HG02678 (cell line): ENCODE measurements around the gene SRXN1.
"Not testable (repeated sequence)": the region's sequence is repeated elsewhere in the genome, so short reads cannot be mapped to it uniquely, and the experiment has no call there.

ENCODE experiments used
- ATAC-seq: cut with Tn5 transposase; IDR thresholded peaks from one replicate; pipeline ENCODE4 v1.9.1; 2021; ENCODE audit warnings: mild to moderate bottlenecking, moderate library complexity; ENCODE audit not compliant: unreplicated experiment

SRXN1 gene

DNA sequence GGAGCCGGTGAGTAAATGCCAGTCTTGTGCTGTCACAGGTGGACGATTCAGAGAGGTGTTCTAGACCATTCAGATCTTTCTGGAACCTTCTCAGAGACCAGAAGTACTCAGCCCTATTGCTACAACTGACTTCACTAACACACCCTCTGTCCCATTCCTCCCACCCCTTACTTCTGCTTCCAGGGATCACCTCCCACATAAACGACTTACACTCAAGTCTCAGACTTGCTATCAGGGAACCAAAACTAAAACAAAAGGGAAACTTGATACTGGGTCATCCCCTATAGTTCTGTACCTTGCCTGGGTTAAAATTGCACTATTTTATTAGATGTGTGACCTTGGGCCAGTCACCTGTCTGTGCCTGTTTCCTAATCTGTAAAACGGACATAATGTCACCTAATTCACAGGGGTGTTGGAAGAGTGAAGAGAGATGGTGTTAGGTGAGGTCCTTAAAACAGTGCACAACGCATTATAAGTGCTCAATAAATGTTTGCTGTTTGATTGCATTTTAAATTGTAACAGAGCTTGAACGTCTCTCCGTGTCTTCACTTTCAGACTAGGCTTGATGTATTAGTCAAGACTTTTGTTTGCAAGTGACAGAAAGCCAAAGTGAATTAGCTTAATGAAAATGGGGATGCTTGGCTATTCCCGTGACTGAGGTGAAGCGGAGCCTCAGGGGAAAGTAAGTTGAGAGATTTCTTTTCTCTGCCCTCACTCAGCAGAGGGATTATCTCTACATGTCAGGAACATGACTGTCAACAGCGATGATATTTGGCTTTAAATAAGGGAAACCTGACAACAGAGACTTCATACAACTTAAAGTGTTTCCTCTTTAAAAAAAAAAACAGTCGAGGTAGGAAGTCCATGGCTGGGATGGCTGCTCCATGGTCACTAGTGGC is 3.0 kb upstream of the SRXN1 start:
- no peak for ATAC-seq

- ATAC-seq = no peak
Observed at GRCh38 chr20:654417-654750, 1.4 kb upstream of the SRXN1 start.

DNA sequence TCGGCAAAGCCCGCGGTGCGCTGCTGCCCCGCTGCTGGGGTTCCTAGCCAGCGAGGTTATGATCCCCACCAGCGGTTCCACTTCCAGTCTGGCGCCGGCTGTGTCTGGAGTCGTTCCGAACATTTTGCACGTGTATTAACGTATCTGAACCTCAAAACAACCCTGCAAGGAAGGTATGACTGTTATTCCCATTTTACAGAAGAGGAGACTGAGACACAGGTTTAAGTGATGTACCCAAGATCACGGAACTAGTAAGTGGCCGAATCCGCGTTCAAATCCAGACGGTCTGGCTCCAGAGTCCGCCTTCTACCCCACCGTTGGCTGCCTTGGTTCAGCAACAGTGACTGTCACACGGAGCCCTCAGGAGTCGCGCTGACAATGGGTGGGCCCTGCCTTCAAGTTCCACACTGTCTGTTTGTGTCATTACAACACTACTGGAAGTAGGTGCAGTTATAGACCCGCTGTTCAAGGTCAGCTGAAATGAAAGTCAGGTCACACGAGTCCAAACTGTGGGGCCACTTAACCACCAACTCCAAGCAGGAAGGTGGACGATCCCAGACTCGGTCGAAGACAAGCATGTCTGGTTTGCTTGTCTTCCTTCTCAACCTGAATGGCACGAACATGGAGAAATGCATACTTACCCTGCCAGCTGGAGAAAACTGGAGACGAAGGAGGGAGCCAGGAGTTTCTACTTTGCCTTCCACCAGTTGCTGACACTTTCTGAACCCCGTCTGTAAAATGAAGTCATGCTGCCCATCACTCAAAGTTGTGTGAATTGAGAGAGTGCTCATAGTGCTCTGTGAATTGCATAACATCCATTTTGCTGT is 803 bp upstream of the SRXN1 start:
- ATAC-seq = no peak

DNA sequence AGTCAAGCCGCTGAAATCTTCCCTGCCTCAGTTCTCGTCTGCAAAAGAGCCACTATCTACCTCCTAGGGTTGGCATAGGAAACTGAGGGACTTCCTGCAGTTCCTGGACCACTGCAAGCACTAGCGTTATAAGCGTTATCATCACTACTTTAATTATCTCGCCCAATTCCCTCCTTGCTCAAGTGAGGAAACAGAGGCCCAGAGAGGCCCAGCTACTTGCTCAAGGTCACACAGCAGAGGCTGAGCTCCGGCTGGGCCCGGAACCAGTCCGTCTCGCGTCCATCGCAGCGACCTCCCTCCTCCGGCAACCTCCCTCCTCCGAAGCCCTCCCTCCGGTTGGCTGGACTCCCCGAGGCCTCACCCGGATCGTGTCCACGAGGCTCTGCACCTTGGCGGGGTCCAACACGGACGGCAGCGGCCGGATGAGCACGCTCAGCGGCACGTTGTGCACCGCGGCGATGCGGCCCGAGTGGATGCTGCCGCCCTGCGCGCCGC is 338 bp downstream of the SRXN1 start:
- no peak for ATAC-seq

- ATAC-seq = no peak
Observed at GRCh38 chr20:651713-652614, 1.0 kb downstream of the SRXN1 start.

DNA sequence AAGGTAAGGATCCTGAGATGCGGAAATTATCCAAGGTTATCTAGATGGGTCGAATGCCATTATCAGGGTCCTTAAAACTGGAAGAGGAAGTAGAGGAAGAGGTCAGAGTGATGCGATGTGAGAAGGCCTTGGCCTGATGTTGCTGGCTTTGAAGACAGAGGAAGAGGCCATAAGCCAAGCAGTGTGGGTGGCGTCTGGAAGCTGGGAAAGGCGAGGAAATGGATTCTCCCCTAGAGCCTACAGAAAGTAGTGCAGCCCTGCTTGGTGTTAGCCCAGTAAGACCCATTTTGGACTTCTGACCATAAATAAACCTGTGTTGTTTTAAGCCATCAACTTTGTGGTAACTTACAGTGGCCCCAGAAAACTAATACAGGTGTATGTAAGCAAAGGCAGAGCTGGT is 2.0 kb downstream of the SRXN1 start:
- ATAC-seq = no peak

DNA sequence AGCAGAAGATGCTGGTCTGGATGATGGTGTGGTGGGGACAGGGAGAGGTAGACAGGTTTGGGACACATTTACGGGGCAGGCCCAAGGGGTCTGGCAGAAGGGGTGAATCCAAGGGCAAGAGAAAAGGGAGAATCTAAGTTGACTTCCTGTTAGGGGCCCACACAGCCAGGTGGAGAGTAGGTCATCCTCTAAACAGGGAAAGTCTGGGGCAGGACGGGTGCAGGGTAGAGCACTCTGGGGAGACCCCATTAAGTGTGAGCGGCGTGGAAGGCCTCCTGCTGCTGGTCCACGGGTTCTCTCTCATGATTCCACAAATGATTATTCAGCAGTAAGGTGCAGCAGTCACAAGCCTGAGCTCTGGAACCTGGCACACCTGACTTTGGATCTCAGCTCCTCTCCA is 2.7 kb downstream of the SRXN1 start:
- ATAC-seq = no peak

- no peak for ATAC-seq
Observed at GRCh38 chr20:647479-648019, 5.5 kb downstream of the SRXN1 start.

- no peak for ATAC-seq
Observed at GRCh38 chr20:646868-647233, 6.1 kb downstream of the SRXN1 start.

- no peak for ATAC-seq
Observed at GRCh38 chr20:646107-646867, 6.7 kb downstream of the SRXN1 start.

DNA sequence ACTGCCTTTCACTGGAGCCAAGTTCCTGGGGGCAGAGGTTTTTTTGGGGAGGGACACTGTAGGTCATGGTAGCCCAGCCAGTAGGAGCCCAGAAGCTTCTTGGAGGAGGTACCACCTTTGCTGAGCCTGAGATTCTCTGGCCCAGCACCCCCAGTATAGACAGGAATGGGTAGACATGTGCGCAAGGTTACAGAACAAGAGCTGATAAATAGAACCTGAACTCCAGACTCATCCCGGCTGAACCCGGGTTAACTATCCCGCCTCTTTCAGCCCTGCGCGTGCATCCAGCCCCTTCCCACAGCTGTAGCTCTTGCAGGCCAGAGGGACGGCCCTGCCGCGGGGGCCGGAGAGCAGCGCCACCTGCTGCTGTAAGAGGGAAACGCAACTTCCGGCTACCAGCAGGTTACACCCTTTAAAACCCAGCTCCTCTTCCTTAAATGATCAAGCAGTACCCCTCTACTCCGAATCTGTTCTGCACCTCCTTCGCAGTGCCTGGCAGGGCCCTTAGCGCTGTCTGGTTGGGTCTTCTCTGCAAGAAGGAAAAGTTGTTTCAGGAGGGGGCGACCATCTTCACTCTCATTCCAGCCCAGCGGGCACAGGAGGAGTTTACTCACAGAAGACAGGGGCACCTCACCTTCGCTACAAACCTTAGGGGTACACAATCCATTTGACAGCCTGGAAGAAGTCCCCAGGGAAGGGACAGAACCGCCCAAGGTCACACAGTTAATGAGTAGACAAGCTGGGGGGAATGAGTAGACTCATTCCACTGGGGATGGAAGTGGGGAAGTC is 7.5 kb downstream of the SRXN1 start:
- ATAC-seq = no peak

DNA sequence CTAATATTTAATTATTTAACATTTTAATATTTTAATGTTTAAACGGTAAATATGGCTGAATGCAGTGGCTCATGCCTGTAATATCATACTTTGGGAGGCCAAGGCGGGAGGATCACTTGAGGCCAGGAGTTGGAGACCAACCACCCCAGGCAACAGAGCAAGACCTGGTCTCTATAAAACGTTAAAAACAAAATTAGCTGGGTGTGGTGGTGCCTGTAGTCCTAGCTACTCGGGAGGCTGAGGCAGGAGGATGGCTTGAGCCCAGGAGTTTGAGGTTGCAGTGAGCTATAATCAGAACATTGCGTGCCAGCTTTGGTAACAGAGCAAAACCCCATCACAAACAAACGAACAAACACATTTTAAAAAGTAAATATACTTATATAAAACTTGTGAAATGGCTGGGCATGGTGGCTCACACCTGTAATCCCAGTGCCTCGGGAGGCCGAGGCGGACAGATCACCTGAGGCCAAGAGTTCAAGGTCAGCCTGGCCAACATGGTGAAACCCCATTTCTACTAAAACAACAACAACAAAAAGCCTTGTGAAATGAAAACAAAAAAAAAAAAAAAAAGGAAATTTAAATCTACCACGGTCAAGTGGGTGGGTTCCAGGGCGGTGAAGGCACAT is 8.2 kb downstream of the SRXN1 start:
- ATAC-seq = no peak

DNA sequence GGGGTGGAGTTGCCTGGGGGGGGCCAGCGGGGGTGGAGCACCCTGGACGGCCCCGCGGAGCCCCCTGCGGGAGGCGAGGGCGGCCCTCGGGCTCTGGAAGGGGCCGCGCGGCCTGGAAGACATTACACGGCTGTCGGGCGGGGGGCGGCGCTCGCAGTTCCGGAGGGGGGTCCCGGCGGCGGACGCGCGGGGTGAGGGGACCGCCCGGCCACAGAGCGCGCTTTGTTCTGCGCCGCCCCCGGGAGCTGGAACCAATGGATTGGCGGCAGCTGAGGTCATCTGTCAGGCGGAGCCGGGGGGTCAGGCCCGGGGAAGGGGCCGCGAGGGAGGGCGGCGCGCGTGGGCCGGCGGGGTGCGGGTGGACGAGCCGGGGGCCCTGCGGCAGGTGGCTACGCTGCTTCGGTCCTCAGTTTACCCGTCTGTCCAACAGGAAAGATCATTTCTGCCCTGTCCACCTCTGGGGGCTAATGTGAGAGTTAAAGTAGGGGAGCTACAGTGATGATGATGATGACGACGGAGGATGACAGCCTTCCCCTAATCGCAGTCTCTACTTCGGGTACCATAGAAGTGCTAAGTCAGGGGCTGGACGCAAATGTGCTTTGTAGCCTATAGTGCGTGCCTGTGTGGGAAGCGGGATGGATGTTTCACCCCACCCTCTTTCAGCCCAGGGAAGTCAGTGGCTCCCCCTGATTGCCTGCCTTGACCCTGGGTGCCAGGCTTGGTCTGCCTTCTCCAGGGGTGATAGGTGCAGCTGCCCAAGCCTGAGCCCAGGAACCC is 10.4 kb downstream of the SRXN1 start:
- ATAC-seq = no peak

DNA sequence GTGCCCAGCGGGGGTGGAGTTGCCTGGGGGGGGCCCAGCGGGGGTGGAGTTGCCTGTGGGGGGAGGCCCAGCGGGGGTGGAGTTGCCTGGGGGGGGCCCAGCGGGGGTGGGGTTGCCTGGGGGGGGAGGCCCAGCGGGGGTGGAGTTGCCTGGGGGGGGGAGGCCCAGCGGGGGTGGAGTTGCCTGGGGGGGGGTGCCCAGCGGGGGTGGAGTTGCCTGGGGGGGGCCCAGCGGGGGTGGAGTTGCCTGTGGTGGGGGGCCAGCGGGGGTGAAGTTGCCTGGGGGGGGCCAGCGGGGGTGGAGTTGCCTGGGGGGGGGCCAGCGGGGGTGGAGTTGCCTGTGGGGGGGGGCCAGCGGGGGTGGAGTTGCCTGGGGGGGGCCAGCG is 11.0 kb downstream of the SRXN1 start:
- not testable (repeated sequence) for ATAC-seq

DNA sequence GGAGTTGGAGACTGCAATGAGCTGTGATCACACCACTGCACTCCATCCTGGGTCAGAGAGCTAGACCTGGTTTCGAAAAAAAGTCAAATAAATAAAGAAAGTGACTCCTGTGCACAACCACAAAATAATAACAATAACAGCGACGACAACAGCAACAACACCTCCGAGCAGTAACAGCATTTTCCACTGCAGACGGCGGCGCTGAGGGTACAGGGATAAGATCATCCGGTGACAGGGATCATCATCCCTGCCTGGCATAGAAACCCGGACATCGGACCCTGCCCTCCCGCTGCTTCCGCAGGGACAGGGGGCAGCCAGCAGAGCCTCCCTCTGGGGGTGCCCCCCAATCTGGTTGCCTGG is 11.5 kb downstream of the SRXN1 start:
- ATAC-seq = no peak

DNA sequence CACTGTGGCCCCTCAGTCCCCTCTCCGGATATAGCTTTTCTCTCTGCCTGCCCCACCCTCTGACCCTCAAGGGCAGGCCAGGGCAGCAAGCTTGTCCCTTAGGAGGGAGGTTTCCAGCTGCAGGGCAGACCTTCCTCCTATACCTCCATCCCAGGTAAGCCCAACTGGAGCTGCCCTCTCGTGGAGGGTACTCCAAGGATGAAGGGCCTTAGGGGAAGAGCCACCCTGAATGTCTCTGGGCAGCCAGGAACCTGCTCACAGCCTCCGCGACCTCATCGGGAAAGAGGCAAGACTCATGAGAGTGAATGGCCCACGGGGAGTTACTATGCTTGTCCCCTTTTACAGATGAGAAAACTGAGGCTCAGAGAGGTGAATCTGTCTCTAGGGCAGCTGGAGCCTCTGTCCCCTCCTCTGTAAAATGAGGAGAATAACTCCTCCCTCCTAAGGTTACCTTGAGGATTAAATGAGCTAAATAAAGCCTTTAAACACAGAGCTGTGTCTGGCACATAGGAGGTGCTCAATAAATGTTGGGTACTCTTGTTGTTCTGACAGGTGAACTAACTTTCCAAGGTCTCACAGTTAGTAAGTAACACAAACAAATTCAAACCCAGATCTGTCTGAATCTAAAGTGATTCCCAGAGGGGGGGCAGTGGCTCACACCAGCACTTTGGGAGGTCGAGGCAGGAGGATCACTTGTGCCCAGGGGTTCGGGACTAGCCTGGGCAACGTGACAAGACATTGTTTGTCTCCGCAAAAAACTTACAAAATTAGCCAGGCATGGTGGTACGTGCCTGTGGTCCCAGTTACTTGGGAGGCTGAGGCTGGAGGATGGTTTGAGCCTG is 12.1 kb downstream of the SRXN1 start:
- no peak for ATAC-seq

DNA sequence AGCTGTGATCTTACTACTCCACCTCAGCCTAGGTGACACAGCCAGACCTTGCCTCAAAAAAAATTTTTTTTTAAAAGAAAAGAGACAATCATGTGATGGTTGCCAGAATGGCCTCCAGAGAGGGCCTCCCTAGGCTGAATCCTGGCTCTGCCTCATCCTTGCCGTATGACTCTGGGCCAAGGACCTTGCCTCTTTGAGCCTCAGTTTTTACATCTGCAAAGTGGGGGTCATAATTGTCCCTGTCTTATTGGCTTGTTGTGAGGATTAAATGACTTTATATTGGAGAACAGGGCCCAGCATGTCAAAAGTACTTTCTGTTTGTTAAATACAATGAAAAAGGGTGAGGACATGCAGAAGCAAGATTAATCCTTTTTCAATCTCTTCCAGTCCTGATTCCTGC is 14.4 kb downstream of the SRXN1 start:
- ATAC-seq = no peak
